Caco-2 (cell line): Measurements from ENCODE around the gene ELMO3. TPM values are rescaled to one million over a fixed set of nuclear protein-coding genes. Genes with fewer than 3 reads are reported as not detected.
A peak's percentile ranks its signal among the peaks of the same experiment; 100 is the strongest.

Experiments
- BruUV-seq: library from RNA; stranded (reverse); fragments of 400-500 nt; replicated peaks from 2 replicates; lab custom pipeline; 2021; lab: Mats Ljungman, UMichigan
- CTCF ChIA-PET: fragments of 300-600 bp; sonication (Branson Sonifier 250); formaldehyde crosslinking; loops from one replicate; lab custom pipeline; 2022; ENCODE audit warnings: antibody characterized with exemption; lab: Charles Lee
- POLR2A ChIA-PET: fragments of 300-600 bp; sonication (Branson Sonifier 250); formaldehyde crosslinking; loops from one replicate; lab custom pipeline; 2022; ENCODE audit warnings: antibody characterized with exemption; lab: Charles Lee
- DNase-seq, 2 experiments: peaks; one replicate each; pipeline versions ENCODE4 v3.0.0 to v3.0.0-alpha.2; 2020 to 2022
- H3K27me3 ChIP-seq: replicated peaks from 2 replicates; pipeline ENCODE4 v1.6.0; 2011; ENCODE audit warnings: low read length; ENCODE audit not compliant: control insufficient read depth, insufficient read depth
- H3K36me3 ChIP-seq: 2 replicates; pipeline ENCODE4 v1.5.1; 2011; ENCODE audit warnings: low read length; ENCODE audit not compliant: control insufficient read depth, insufficient read depth
- H3K4me1 ChIP-seq: fragments of 250-450 bp; sonication (Bioruptor Pico); 2 replicates; pipeline ENCODE4 v1.5.1; 2020; ENCODE audit warnings: mild to moderate bottlenecking
- H3K4me3 ChIP-seq: 2 replicates; pipeline ENCODE4 v1.5.1; 2011; ENCODE audit warnings: low read depth, mild to moderate bottlenecking, control low read depth, low read length
- H3K9me3 ChIP-seq: fragments of 250-450 bp; sonication (Bioruptor Pico); 2 replicates; pipeline ENCODE4 v1.5.1; 2020; ENCODE audit warnings: mild to moderate bottlenecking, moderate library complexity
- H3K27ac Mint-ChIP-seq: one replicate; pipeline ENCODE4 v1.8.0; 2022; ENCODE audit warnings: mixed read lengths; ENCODE audit not compliant: unreplicated experiment
- H3K27me3 Mint-ChIP-seq: one replicate; pipeline ENCODE4 v1.8.0; 2022; ENCODE audit warnings: mixed read lengths; ENCODE audit not compliant: insufficient read depth, unreplicated experiment
- H3K36me3 Mint-ChIP-seq: one replicate; pipeline ENCODE4 v1.8.0; 2022; ENCODE audit warnings: mild to moderate bottlenecking, mixed read lengths; ENCODE audit not compliant: insufficient read depth, unreplicated experiment
- H3K4me1 Mint-ChIP-seq: one replicate; pipeline ENCODE4 v1.8.0; 2022; ENCODE audit warnings: low read depth, mixed read lengths; ENCODE audit not compliant: unreplicated experiment
- H3K4me3 Mint-ChIP-seq: one replicate; pipeline ENCODE4 v1.8.0; 2022; ENCODE audit warnings: mild to moderate bottlenecking, moderate library complexity, mixed read lengths; ENCODE audit not compliant: unreplicated experiment
- H3K9me3 Mint-ChIP-seq: one replicate; pipeline ENCODE4 v1.8.0; 2022; ENCODE audit warnings: mixed read lengths; ENCODE audit not compliant: unreplicated experiment
- intact Hi-C: fragments of 100-400 bp; cut with micrococcal nuclease; formaldehyde crosslinking; loops from one replicate; pipeline ENCODE4 v1.10.0; 2022; ENCODE audit not compliant: unreplicated experiment
- total RNA-seq: library from RNA; stranded (reverse); gene quantifications from 2 replicates; pipeline ENCODE4 v1.2.3, GENCODE V29; 2022
- TF ChIP-seq, protein P1 (sequence below), 2 experiments: fragments of 200-600 bp in 1 of 2; IDR thresholded peaks; 1 replicate in 1 of 2; 2 replicates in 1 of 2; pipeline versions ENCODE4 v1.5.1 to v1.8.0; 2011 to 2022; ENCODE audit warnings: antibody characterized with exemption in 1 of 2, control low read depth in 1 of 2, inconsistent platforms in 1 of 2, low read depth in 1 of 2, low read length in 1 of 2, mild to moderate bottlenecking in 1 of 2, moderate library complexity in 1 of 2; ENCODE audit not compliant: insufficient read depth in 1 of 2, severe bottlenecking in 1 of 2, unreplicated experiment in 1 of 2

The ELMO3 gene
- total RNA-seq, 1 experiment from 2014 or later = 27.8 TPM

- DNase-seq = no peak
- Histone ChIP-seq H3K4me3 (peak overlapping the region; percentile 96), H3K4me1 (peaks cover 7% of the 10 kb centered on the region; the same call in 1 of the 2 replicates), H3K27me3 (no peaks in the 10 kb centered on the region), H3K36me3 (peaks cover 11% of the 10 kb centered on the region), H3K9me3 (no peaks in the 10 kb centered on the region)
- Mint-ChIP-seq H3K27ac (peak overlapping the region; percentile 98), H3K36me3 (peaks cover 62% of the 10 kb centered on the region), H3K4me1 (peaks cover 20% of the 10 kb centered on the region), H3K4me3 (peak overlapping the region; percentile 98), H3K9me3 (no peaks in the 10 kb centered on the region), H3K27me3 (no peaks in the 10 kb centered on the region)
- CTCF ChIA-PET = interaction anchor here (0.6 to 2.2 kb wide), 6 partner anchors 19 to 293 kb away, joined by 3 to 31 read pairs (median 5); partner anchors contain the start of genes ELMO3 and FHOD1
- intact Hi-C loops = no loop called here
- TF ChIP-seq, protein P1, sequence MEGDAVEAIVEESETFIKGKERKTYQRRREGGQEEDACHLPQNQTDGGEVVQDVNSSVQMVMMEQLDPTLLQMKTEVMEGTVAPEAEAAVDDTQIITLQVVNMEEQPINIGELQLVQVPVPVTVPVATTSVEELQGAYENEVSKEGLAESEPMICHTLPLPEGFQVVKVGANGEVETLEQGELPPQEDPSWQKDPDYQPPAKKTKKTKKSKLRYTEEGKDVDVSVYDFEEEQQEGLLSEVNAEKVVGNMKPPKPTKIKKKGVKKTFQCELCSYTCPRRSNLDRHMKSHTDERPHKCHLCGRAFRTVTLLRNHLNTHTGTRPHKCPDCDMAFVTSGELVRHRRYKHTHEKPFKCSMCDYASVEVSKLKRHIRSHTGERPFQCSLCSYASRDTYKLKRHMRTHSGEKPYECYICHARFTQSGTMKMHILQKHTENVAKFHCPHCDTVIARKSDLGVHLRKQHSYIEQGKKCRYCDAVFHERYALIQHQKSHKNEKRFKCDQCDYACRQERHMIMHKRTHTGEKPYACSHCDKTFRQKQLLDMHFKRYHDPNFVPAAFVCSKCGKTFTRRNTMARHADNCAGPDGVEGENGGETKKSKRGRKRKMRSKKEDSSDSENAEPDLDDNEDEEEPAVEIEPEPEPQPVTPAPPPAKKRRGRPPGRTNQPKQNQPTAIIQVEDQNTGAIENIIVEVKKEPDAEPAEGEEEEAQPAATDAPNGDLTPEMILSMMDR (IDR thresholded peaks at IDR 0.05; ENCODE audit: insufficient read depth in 1 of 2, low read depth in 1 of 2, low read length in 1 of 2, severe bottlenecking in 1 of 2, unreplicated experiment in 1 of 2) = no peak
- BruUV-seq = TSS peak; percentile 30
- POLR2A ChIA-PET = interaction anchor here (0.5 to 1.5 kb wide), 3 partner anchors 18 to 432 kb away, joined by 4 to 10 read pairs (median 7); partner anchors contain the start of gene ACD
Observed at GRCh38 chr16:67228034-67228785, 29.3 kb downstream of the ELMO3 start.

- no peaks in the 10 kb centered on the region for H3K27me3 Mint-ChIP-seq
- no peak overlapping the region for H3K4me3 ChIP-seq
- peaks cover 68% of the 10 kb centered on the region for H3K36me3 Mint-ChIP-seq
- DNase-seq = no peak
- no peaks in the 10 kb centered on the region for H3K9me3 ChIP-seq
- peak overlapping the region; percentile 98 for H3K4me3 Mint-ChIP-seq
- CTCF ChIA-PET = no interaction called here
- H3K9me3 Mint-ChIP-seq = no peaks in the 10 kb centered on the region
- H3K27me3 ChIP-seq = no peaks in the 10 kb centered on the region
- peaks cover 20% of the 10 kb centered on the region for H3K4me1 Mint-ChIP-seq
- peaks cover 13% of the 10 kb centered on the region for H3K36me3 ChIP-seq
- POLR2A ChIA-PET = interaction anchor here (1.5 kb wide), 1 partner anchor 17 kb away, joined by 7 read pairs; no protein-coding TSS in a partner anchor
- no peak overlapping the region for H3K27ac Mint-ChIP-seq
- H3K4me1 ChIP-seq = peaks cover 7% of the 10 kb centered on the region; the same call in 1 of the 2 replicates
- intact Hi-C loops = no loop called here
- no TSS peak for BruUV-seq
- TF ChIP-seq, protein P1 (IDR thresholded peaks at IDR 0.05; ENCODE audit: insufficient read depth in 1 of 2, low read depth in 1 of 2, low read length in 1 of 2, severe bottlenecking in 1 of 2, unreplicated experiment in 1 of 2) = no peak
Observed at GRCh38 chr16:67228905-67229304, 30.0 kb downstream of the ELMO3 start.

GRCh38 chr16:67229906-67230808 is 31.2 kb downstream of the ELMO3 start:
- intact Hi-C loops = no loop called here
- TF ChIP-seq, protein P1 (IDR thresholded peaks at IDR 0.05; ENCODE audit: insufficient read depth in 1 of 2, low read depth in 1 of 2, low read length in 1 of 2, severe bottlenecking in 1 of 2, unreplicated experiment in 1 of 2) = no peak
- peaks cover 13% of the 10 kb centered on the region for H3K36me3 ChIP-seq
- no peaks in the 10 kb centered on the region for H3K27me3 ChIP-seq
- H3K36me3 Mint-ChIP-seq = peaks cover 81% of the 10 kb centered on the region
- H3K9me3 ChIP-seq = no peaks in the 10 kb centered on the region
- ChIA-PET CTCF (interaction anchor here (1.0 kb wide), 1 partner anchor 16 kb away, joined by 6 read pairs; no protein-coding TSS in a partner anchor), POLR2A (interaction anchor here (1.2 kb wide), 1 partner anchor 38 kb away, joined by 10 read pairs; no protein-coding TSS in a partner anchor)
- H3K4me1 ChIP-seq = peaks cover 7% of the 10 kb centered on the region; the same call in 1 of the 2 replicates
- H3K27ac Mint-ChIP-seq = no peak overlapping the region
- H3K27me3 Mint-ChIP-seq = no peaks in the 10 kb centered on the region
- H3K4me3 Mint-ChIP-seq = no peak overlapping the region
- H3K9me3 Mint-ChIP-seq = no peaks in the 10 kb centered on the region
- no peak overlapping the region for H3K4me3 ChIP-seq
- peaks cover 20% of the 10 kb centered on the region for H3K4me1 Mint-ChIP-seq
- DNase-seq = no peak
- no TSS peak for BruUV-seq
